ENCODE measurements around the gene ANKAR. TPM values are rescaled to one million over a fixed set of nuclear protein-coding genes. Genes with fewer than 3 reads are reported as not detected.

Gene ANKAR
- total and polyA plus RNA-seq, 2 of the 8 experiments (the other 6 are each of a cell fraction or from before 2014, with no cell fraction given) = 0.56 to 1.7 TPM

- Histone ChIP-seq H3K56ac (replicated peaks; ENCODE audit: insufficient read length, low read depth, low read length) (no peak overlapping the region), H3K4me3 (ENCODE audit: extremely low read depth in 1 of 4, insufficient read depth in 2 of 4, low read depth in 3 of 4, low read length in 4 of 4) (no peak overlapping the region), H4K91ac (replicated peaks; ENCODE audit: insufficient read length, low read length) (no peak overlapping the region), H3K36me3 (ENCODE audit: control insufficient read depth in 2 of 4, insufficient read depth in 4 of 4, low read length in 3 of 4) (peaks cover 0 to 2% (median 0%) of the 10 kb centered on the region in 4 experiments; a peak in 1 of 8 replicates), H3K18ac (ENCODE audit: extremely low read depth, low read length) (no peak overlapping the region), H3K27me3 (replicated peaks in 1 of 4; ENCODE audit: control insufficient read depth in 3 of 4, extremely low read depth in 1 of 4, insufficient read depth in 3 of 4, low read length in 3 of 4) (no peaks in the 10 kb centered on the region), H2BK5ac (ENCODE audit: low read depth, low read length) (no peak overlapping the region), H2AK5ac (ENCODE audit: low read depth, low read length) (no peak overlapping the region), H3K14ac (ENCODE audit: insufficient read length) (no peak overlapping the region), H3K23me2 (ENCODE audit: low read depth, low read length) (peaks cover 4% of the 10 kb centered on the region), H3K4me1 (replicated peaks in 1 of 4; ENCODE audit: control insufficient read depth in 3 of 4, insufficient read depth in 4 of 4, low read length in 3 of 4) (no peaks in the 10 kb centered on the region; a peak in 2 of 7 replicates), H3K9ac (replicated peaks in 1 of 4; ENCODE audit: extremely low read depth in 1 of 4, low read depth in 3 of 4, low read length in 3 of 4) (no peak overlapping the region), H3K23ac (ENCODE audit: insufficient read length) (no peak overlapping the region), H3K4me2 (ENCODE audit: insufficient read depth in 1 of 2, low read depth in 2 of 2, low read length in 2 of 2) (no peak overlapping the region), H3K4ac (replicated peaks; ENCODE audit: insufficient read length, low read depth, low read length) (no peak overlapping the region), H3K79me1 (ENCODE audit: low read depth, low read length) (no peaks in the 10 kb centered on the region), H2BK15ac (ENCODE audit: low read length) (no peak overlapping the region), H4K20me1 (replicated peaks in 1 of 2; ENCODE audit: control insufficient read depth in 1 of 2, insufficient read depth in 2 of 2, low read length in 2 of 2) (no peaks in the 10 kb centered on the region), H2BK120ac (replicated peaks; ENCODE audit: low read depth, low read length) (no peak overlapping the region), H3K79me2 (ENCODE audit: control insufficient read depth in 1 of 2, insufficient read depth in 2 of 2, low read length in 2 of 2) (no peaks in the 10 kb centered on the region), H2AFZ (ENCODE audit: low read length) (no peak overlapping the region), H4K8ac (ENCODE audit: extremely low read depth, insufficient read depth, low read length) (no peak overlapping the region), H2BK12ac (ENCODE audit: low read depth, low read length) (no peak overlapping the region), H3K9me3 (ENCODE audit: insufficient read depth in 2 of 2, low read depth in 1 of 2, low read length in 1 of 2) (0 out of 4 replicates have a peak, but pooled peaks cover 0 to 2% of the 10 kb centered on the region in 2 experiments), H2BK20ac (ENCODE audit: low read length) (no peak overlapping the region), H3K27ac (ENCODE audit: low read depth, low read length) (no peak overlapping the region), H4K5ac (ENCODE audit: insufficient read length, low read depth, low read length) (no peak overlapping the region)
- no peak for DNase-seq (ENCODE audit: low read depth in 1 of 2, low spot score in 2 of 2)
- POLR2A ChIA-PET (ENCODE audit: partially characterized antibody) = no interaction called here
- CTCF ChIA-PET (ENCODE audit: partially characterized antibody) = interaction anchor here (1.1 kb wide), 1 partner anchor 23 kb away, joined by 3 read pairs; no protein-coding TSS in a partner anchor
- FAIRE-seq = no peak
- TF ChIP-seq BACH1 (IDR thresholded peaks at IDR 0.05; ENCODE audit: low read length) = no peak
- TF ChIP-seq ASH2L (IDR thresholded peaks at IDR 0.05; ENCODE audit: low read length) = no peak
- no peak for TF ChIP-seq GABPA (IDR thresholded peaks at IDR 0.05; ENCODE audit: borderline replicate concordance, insufficient read depth, low read length)
- no peak for TF ChIP-seq SUZ12 (IDR thresholded peaks at IDR 0.05; ENCODE audit: low read length)
- TF ChIP-seq POLR2A (IDR thresholded peaks at IDR 0.05; ENCODE audit: control extremely low read depth in 1 of 2, low read depth in 2 of 2, low read length in 2 of 2) = no peak
- no peak for TF ChIP-seq CHD1 (IDR thresholded peaks at IDR 0.05; ENCODE audit: low read depth, low read length)
- no peak for TF ChIP-seq TAF1 (IDR thresholded peaks at IDR 0.05; ENCODE audit: low read depth, low read length)
- no peak for TF ChIP-seq RNF2 (IDR thresholded peaks at IDR 0.05; ENCODE audit: borderline replicate concordance, low read depth, low read length, missing control alignments, poor library complexity, severe bottlenecking)
- TF ChIP-seq RFX5 (IDR thresholded peaks at IDR 0.05; ENCODE audit: borderline replicate concordance, low read depth, low read length) = no peak
- TF ChIP-seq SP4 (IDR thresholded peaks at IDR 0.05; ENCODE audit: low read length) = no peak
- TF ChIP-seq BRCA1 (IDR thresholded peaks at IDR 0.05; ENCODE audit: low read depth, low read length) = no peak
- no peak for TF ChIP-seq FOSL1 (IDR thresholded peaks at IDR 0.05; ENCODE audit: insufficient read depth, low read depth, low read length)
- TF ChIP-seq GTF2F1 (IDR thresholded peaks at IDR 0.05; ENCODE audit: borderline replicate concordance, low read depth, low read length) = no peak
- TF ChIP-seq NRF1 (IDR thresholded peaks at IDR 0.05; ENCODE audit: low read depth, low read length) = no peak
- TF ChIP-seq TCF12 (IDR thresholded peaks at IDR 0.05; ENCODE audit: low read depth, low read length) = no peak
- no peak for TF ChIP-seq JUN (IDR thresholded peaks at IDR 0.05; ENCODE audit: low read depth, low read length)
Observed at GRCh38 chr2:189679226-189679625, 4.8 kb downstream of the ANKAR start.
